Measurements from ENCODE around the gene HRG. TPM values are rescaled to one million over a fixed set of nuclear protein-coding genes. Genes with fewer than 3 reads are reported as not detected.

The HRG gene
- polyA plus RNA-seq, 1 donor from 2014 or later: not detected

GRCh38 chr3:186627852-186628414 is 37.9 kb upstream of the HRG start:
- H3K9me2 ChIP-seq (ENCODE audit: insufficient read depth, low read length): no peaks in the 10 kb centered on the region
- H3K9ac ChIP-seq (ENCODE audit: low read length): no peak overlapping the region
- no peak for TF ChIP-seq RAD21 (conservative IDR thresholded peaks at IDR 0.05)
- H3K9me3 ChIP-seq (ENCODE audit: low read length): no peaks in the 10 kb centered on the region
- no peak overlapping the region for H3K4me3 ChIP-seq (ENCODE audit: low read length)
- no peak overlapping the region for H3K4me2 ChIP-seq (ENCODE audit: low read length)
- no peaks in the 10 kb centered on the region for H4K20me1 ChIP-seq (ENCODE audit: insufficient read depth)
- no peak overlapping the region for H2AFZ ChIP-seq (ENCODE audit: low read depth, low read length)
- no peak overlapping the region for H3K27ac ChIP-seq (ENCODE audit: low read length)
- H3F3A ChIP-seq (ENCODE audit: insufficient read depth, low read length, poor library complexity, severe bottlenecking): no peaks in the 10 kb centered on the region
- no peaks in the 10 kb centered on the region for H3K79me2 ChIP-seq (replicated peaks; ENCODE audit: insufficient read depth, low read length)
- no peaks in the 10 kb centered on the region for H3K27me3 ChIP-seq (ENCODE audit: insufficient read depth, low read depth, low read length)
- no peaks in the 10 kb centered on the region for H3K36me3 ChIP-seq (ENCODE audit: insufficient read depth, low read length)

DNA sequence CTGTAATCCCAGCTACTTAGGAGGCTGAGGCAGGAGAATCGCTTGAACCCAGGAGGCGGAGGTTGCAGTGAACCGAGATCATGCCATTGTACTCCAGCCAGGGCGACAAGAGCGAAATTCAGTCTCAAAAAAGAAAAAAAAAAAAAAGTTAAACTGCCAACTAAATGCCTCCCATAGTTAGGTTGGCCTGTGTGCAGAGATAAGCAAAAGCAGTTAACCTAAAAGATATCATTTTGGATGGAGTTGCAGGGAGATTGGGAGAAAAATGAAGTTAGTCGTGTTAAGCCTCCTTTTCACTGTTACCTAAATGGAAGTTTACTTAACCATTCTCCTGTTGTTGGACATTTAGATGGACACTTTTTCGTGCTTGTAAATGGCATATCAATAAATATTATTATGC is 37.1 kb upstream of the HRG start:
- H3K4me2 ChIP-seq (ENCODE audit: low read length): no peak overlapping the region
- no peaks in the 10 kb centered on the region for H3K79me2 ChIP-seq (replicated peaks; ENCODE audit: insufficient read depth, low read length)
- H3K27ac ChIP-seq (ENCODE audit: low read length): no peak overlapping the region
- no peaks in the 10 kb centered on the region for H3K36me3 ChIP-seq (ENCODE audit: insufficient read depth, low read length)
- TF ChIP-seq MXI1 (conservative IDR thresholded peaks at IDR 0.05; ENCODE audit: poor library complexity, severe bottlenecking) (no peak), CTCF (IDR thresholded peaks at IDR 0.05; ENCODE audit: poor library complexity, severe bottlenecking) (no peak), REST (IDR thresholded peaks at IDR 0.05; ENCODE audit: borderline replicate concordance) (no peak), POLR2AphosphoS5 (IDR thresholded peaks at IDR 0.05) (no peak), EP300 (conservative IDR thresholded peaks at IDR 0.05; ENCODE audit: poor library complexity, severe bottlenecking) (no peak), TAF1 (IDR thresholded peaks at IDR 0.05; ENCODE audit: low read depth) (no peak), SMC3 (conservative IDR thresholded peaks at IDR 0.05; ENCODE audit: poor library complexity) (no peak), RAD21 (conservative IDR thresholded peaks at IDR 0.05) (no peak), EZH2 (IDR thresholded peaks at IDR 0.05; ENCODE audit: borderline replicate concordance, insufficient read depth, low read length, poor library complexity, severe bottlenecking) (no peak)
- no peaks in the 10 kb centered on the region for H3K9me3 ChIP-seq (ENCODE audit: low read length)
- no peaks in the 10 kb centered on the region for H3K9me2 ChIP-seq (ENCODE audit: insufficient read depth, low read length)
- no peaks in the 10 kb centered on the region for H3F3A ChIP-seq (ENCODE audit: insufficient read depth, low read length, poor library complexity, severe bottlenecking)
- H2AFZ ChIP-seq (ENCODE audit: low read depth, low read length): no peak overlapping the region
- no peak overlapping the region for H3K9ac ChIP-seq (ENCODE audit: low read length)
- no peaks in the 10 kb centered on the region for H4K20me1 ChIP-seq (ENCODE audit: insufficient read depth)
- no peak overlapping the region for H3K4me3 ChIP-seq (ENCODE audit: low read length)
- no peaks in the 10 kb centered on the region for H3K27me3 ChIP-seq (ENCODE audit: insufficient read depth, low read depth, low read length)
